Midbrain (tissue), 1 donor: ENCODE measurements around the gene NELFB.
A peak's percentile ranks its signal among the peaks of the same experiment; 100 is the strongest.

Experiments used
- DNase-seq: peaks from one replicate; lab custom pipeline; 2025; lab: John Stamatoyannopoulos, UW

The NELFB gene

DNA sequence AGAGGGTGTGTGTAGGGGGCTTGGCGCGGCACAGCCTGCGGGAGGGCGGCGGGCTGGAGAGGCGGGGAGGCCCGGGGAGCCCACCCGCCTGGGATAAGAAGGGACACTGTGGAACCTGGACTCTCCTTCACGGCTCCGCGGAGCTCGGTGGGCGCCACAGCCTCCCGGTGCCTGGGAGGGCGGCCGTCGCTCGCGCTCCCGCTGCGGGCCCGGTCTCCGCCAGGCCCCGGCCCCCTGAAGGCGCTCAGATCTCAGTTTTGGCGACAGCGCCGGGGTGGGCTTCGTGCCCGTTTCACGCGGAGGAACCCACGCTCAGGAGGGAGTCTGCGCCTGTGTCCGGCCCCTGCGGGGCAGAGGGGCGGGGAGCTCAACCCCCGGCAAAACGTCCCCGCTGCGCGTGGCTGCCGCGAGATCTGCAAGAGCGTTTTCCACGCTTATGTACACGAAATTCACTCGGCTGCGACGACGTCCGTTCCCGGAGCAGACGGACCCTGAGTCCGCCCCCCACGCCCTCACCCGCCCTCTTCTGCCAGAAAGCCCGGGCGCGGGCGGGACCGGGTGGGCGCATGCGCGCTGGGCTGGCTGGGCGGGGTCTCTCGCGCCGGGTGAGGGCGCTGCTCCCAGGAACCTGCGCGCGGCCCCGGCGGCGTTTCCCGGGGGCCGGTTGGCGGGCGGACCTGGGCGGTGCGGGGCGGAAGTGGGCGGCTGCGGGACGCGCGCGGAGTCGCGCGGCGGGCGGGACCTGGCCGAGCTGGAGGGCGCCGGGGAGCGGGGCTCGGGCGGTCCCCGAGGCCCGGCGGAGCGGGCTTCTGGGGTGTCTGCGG lies at the start of gene NELFB:
TSS of gene NELFB (plus strand) at position 704 of the 824 bp plus-strand sequence.
- DNase-seq, result peak; percentile 89

DNA sequence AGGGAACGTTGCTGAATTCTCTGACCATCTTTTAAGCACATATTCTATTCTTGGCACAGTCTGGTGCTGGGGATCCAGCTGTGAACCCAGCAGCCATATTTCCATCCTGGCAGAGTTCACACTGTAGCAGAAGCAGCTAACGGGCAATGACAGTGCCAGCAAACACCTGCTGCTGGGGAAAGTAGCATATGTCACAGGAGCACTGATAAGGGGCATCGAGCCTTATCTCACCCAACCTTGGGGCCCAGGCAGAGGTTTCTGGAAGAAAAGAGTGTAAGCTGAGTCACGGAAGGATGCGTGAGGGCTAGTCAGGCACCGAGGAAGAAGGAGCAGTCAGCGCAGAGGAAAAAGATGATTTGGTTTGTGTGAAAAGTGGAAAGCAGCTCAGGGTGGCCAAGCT lies 48.5 kb upstream of the NELFB start:
- DNase-seq, result no peak

DNA sequence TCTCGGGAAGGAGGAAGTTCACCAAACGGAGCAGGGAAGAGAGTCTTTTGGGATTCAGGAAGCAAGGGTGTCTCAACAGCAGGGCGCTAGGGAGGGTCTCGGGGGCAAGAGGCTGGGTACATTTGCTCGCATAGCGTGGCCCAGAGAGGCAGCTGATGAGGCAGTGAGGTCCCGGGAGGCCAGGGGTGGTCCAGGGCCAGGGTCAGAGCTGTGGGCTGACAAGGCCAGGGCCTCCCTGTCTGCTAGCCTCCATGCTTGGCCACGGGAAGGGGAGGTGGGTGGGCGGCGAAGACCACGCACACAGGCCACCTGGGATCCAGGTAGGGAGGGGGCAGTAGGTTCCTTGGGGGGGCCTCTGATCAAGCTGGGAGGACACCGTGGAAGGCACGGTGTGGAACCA lies 43.6 kb upstream of the NELFB start:
- DNase-seq, result no peak

DNA sequence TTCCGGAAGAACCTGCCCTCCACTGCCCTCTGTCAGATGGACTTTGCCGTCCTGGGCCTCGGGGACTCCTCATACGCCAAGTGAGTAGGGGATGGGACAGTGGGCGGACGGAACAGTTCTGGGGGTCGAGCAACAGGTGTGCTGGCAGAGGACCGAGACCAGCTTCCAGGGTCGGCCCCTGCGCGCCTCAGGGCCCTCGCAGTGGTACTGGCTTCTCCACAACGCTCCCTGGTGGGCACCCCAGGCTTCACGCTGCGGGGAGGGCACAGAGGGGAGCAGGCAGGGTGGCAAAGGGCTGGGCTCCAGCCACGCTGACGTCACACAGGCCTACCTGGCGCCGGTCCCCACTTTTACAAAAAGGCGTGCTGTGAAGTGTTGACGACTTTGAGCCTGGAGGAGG lies 42.6 kb upstream of the NELFB start:
- no peak for DNase-seq

DNA sequence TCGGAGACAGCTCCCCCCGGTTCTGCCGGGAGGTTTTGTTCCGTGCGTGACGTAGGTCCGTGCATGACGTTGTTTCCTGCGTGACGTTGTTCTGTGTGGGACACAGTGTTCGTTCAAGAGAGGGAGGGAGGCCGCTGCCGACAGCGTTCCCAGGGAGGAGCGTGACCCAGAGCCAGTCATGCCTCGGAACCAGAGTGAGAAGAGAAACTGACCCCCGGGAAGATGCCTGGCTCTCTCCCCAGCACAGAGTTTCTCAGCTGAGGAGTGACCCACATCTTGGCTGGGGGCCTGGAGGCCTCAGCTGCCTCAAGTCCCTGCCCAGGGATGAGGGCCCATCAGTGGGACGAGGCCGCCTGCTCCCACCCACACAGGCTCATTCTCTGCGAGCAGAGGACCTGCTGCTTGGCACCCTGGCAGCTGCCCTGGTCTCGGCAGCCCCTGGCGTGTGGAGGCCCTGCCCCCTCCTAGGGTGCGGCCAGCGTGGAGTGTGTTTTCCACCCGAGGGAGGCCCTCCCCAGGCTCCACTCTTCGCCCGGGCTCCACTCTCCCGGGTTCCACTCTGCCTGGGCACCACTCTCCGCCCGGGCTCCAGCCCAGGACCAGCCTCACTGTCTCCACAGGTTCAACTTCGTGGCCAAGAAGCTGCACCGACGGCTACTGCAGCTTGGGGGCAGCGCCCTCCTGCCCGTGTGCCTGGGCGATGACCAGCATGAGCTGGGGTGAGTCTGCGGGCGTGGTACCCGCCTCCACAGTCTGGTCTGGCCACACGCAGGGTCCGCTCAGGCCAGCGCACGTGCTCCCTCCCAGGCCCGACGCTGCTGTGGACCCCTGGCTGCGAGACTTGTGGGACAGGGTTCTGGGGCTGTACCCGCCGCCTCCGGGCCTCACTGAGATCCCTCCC lies 41.7 kb upstream of the NELFB start:
- DNase-seq, result peak; percentile 33

DNA sequence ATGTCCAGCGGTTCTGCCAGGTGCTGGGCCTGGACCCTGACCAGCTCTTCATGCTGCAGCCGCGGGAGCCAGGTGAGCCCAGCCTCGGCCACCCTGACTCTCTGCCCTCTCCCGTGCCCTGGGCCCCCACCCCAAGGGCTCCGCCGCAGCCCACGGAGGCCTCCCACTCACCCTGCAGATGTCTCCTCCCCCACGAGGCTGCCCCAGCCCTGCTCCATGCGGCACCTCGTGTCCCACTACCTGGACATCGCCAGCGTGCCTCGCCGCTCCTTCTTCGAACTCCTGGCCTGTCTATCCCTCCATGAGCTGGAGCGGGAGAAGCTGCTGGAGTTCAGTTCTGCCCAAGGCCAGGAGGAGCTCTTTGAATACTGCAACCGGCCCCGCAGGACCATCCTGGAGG lies 40.5 kb upstream of the NELFB start:
- no peak for DNase-seq

DNA sequence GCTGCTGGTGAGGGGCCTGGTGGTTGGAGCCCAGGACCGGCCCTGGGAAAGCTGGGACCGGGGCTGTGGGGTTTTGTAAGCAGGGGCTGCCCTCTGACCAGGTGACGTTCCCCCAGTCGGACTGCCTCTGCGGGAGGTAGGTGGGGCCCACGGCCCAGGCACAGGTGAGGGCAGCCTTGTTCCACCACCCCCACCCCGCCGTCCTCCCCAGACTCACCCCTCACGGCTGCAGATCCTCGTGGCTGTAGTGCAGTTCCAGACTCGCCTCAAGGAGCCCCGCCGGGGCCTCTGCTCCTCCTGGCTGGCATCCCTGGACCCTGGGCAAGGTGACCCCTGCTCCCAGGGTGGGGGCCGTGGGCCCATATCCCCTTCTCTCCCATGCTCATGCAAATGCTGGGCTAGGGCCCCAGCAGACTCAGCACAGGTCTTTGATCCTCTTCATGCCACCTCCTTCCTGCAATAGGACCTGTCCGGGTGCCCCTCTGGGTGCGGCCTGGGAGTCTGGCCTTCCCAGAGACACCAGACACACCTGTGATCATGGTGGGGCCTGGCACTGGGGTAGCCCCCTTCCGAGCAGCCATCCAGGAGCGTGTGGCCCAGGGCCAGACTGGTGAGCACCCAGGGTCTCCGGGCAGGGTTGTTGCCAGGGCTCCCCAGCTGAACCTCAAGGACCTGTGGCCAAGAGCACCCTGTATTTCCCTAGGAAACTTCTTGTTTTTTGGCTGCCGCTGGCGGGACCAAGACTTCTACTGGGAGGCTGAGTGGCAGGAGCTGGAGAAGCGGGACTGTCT lies 39.7 kb upstream of the NELFB start:
- no peak for DNase-seq

DNA sequence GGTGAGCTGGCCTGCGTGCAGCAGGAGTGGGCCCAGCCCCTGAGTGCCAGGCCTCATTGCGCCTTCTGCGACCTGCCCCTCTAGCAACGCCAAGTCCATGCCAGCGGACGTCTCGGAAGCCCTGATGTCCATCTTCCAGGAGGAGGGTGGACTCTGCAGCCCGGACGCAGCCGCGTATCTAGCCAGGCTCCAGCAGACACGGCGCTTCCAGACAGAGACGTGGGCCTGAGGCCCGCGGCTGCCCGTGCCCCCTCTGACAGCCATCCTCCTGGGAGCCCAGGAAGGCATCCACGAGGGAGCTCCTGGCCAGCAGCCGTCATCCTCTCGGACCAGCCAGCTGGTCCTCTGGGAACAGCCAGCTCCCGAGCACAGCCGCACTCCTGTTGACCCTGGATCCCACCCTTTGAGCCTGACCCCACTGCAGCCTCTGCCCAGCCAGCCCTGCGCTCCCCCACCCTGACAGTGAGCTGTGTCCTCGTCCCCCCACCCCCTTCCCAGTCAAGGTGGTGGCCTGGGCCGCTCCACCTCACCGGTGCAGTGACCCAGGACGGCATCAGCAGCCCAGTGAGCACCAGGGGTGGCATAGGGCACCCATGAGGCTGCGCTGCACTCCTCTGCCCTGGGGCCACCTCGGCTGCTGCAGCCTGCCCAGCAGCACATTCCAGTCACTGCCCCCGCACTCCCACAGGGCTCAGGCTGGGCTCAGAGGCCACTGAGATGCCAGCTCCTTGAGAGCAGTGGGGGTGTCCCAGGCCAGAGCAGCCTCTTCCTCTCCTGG lies 38.8 kb upstream of the NELFB start:
- DNase-seq, result no peak

DNA sequence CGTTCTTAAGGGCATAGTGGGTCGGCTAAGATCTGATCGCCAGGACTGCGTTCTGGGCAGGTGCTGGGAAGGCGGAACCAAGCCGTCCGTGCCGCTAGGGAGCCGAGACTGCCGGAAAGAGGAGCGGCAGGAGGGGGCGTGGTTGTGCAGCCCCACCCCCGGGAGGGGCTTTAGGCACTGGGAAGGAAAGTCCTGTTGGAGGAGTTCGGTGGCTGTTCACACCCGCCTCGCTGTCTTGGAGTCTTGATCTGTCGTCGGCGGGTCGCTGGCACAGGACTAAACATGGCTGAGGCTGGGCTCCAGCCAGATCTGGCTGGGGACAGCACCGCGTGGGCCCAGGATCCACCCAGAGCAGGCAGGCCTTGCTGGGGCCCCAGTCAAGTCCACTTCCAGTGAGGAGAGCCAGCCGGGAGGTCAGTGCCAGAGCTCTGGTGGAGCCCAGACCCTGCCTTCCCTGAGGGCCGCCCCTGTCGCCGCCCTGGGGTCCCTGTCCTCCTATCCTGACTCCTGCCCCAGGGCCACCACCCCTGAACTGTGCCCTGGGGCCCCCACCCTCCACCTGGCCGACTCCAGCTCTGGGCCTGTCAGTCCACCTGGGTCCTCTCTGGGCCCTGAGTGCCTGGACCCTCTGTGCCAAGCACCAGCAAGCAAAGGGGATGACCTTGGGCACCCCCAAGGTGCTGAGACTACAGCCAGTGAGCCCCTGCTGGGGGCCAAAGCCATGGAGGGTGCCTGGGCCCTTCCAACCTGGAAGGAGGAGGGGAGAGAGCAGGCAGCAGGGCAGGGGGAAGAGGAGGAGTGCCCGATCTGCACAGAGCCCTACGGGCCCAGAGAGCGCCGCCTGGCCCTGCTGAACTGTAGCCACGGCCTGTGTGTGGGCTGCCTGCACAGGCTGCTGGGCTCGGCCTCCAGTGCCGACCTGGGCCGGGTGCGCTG lies 37.6 kb upstream of the NELFB start:
- no peak for DNase-seq

DNA sequence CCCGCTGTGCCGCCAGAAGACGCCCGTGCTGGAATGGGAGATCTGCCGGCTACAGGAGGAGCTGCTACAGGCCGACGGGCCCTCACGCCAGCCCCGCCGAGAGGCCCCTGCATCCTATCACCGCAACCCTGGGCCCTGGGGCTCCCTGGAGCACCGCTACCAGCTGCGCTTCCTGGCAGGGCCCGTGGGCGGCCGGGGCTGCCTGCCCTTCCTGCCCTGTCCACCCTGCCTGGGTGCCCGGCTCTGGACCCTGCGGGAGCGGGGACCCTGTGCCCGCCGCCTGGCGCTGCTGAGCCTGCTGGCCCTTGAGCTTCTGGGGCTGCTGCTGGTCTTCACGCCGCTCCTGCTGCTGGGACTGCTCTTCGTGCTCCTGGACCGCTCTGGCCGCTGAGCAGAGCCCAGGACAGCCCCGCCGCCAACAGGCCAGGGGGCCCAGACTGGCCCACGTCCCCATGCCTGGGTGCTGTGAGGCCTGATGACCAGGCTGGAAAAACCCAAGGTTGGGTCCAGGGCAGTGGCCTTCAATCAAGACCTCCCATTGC lies 36.8 kb upstream of the NELFB start:
- DNase-seq, result no peak

DNA sequence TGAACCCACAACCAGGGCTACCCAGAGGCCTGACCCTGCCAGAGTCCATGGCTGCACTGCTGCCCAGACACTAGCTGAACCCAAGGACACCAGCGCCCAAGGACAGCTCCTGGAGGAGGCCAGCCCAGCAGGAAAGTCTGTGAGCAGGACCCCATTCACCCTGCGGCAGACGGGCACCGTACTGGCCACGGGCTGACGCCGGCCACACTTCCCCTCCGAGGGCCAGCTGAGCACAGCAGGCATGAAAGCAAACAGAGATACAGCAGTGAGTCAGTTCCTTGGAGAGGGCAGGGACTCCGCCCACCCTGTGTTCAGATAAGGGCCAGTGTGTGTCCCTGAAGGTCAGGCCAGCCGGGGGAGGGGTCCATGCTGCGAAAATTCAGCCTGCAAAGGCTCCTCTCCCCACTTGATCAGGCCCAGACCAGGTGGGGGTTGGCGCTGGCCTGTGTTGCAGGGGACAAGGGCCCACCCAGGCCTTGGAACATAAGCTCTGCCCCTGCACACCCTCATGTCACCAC lies 36.3 kb upstream of the NELFB start:
- DNase-seq, result no peak

DNA sequence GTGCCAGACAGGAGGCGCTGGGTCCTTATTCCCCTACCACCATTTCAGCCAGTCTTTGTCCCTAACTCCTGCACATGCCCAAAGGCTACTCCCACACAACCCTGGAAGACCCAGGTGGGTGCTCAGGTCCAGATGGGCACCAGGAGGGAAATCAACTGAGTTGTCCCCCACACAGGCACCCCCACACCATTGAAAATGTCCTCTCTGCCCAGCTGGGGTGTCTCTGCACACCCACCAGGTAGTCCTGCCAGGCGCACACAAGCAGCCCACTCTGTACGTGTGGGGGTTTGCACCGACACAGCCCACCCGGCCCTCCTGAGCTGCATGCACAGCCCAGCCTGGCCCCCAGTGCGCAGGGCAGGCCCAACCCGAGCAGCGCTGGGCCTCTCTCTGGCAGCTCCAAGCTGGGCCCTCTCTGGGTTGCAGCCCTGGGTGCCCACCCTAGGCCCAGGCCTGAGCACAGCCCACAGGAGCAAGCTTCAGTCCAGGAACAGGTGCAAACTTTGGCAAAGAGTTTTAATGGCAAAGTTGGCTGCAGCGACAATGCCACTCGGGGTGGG lies 35.3 kb upstream of the NELFB start:
- DNase-seq, result no peak

DNA sequence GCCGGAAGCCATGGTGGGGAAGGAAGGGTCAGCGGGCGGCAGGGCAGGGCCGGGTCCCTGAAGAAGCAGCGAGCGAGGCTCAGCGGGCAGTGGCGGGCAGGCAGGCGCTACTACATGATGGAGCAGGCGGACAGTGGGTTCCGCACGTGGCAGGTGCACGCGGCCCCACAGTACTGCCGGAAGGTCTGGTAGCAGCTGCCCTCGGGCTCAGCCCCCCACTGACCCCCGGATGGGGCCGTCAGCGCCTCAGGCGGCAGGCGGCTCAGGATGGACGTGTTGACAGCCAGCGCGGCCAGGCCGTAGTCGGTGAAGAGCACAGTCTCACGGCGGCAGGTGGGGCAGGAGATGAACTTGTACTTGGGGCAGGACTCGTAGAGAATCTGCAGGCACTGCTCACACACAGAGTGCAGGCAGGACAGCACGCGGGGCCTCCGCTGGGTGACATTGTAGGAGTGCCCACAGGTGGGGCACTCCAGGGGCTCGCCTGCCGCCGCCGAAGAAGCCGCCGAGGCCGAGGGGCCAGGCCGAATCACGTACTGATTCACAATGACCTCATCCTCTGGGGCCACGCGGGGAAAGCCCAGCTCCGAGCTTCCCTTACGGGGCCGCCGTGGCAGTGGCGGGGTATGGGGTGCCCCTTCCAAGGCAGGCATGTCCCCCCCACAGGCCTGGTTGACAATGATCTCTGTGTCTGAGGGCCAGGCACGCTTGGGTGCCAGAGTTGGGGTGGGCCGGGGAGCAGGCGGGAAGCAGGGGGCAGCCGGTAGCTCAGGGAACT lies 34.6 kb upstream of the NELFB start:
- no peak for DNase-seq

DNA sequence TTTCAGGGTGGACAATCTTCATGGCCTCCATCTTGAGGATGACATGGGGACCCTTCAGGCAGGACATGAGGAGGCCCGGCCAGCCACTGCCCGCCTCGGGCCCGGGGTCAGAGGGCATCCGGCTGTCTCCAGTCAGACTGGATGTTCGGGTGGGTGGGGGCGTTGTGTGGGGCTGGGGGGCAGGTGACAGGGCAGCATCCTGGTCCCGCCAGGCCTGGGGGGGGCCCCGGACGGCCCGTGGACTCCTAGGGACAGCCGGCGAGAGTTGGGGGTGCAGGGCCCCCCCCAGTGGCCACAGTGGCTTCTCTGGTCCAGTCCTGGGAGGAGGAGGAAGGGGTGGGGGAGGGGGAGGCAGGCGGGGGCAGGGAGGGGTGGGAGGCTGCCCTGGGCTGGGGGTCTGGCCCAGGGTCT lies 34.0 kb upstream of the NELFB start:
- no peak for DNase-seq

DNA sequence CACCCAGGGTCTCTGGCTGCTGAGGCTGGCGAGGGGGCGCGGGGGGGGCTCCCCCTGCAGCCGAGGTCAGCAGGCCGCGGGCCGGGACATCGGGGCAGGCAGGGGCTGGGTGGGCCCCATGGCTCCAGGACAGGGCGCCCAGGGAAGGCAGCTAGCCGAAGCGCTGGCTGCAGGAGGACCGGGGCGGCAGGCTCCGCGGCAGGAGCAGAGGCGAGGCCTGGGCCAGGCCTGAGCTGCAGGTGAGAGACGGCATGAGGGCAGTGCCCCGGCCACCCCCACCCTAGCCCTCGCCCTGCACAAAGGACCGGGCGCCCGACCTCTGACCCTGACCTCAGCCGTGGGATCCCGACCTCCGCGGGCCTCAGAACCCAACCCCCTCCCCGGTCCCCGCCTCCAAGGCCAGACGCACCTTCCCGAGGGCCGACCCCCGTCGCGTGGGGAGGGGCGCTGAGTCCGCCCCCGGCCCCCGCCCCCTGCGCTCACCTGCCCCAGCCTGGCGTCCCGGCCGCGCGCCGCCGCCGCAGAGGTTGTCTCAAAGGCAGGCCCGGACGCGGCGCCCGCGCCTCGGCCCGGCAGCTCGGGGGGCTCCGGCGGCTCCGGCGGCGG lies 33.5 kb upstream of the NELFB start:
- no peak for DNase-seq

DNA sequence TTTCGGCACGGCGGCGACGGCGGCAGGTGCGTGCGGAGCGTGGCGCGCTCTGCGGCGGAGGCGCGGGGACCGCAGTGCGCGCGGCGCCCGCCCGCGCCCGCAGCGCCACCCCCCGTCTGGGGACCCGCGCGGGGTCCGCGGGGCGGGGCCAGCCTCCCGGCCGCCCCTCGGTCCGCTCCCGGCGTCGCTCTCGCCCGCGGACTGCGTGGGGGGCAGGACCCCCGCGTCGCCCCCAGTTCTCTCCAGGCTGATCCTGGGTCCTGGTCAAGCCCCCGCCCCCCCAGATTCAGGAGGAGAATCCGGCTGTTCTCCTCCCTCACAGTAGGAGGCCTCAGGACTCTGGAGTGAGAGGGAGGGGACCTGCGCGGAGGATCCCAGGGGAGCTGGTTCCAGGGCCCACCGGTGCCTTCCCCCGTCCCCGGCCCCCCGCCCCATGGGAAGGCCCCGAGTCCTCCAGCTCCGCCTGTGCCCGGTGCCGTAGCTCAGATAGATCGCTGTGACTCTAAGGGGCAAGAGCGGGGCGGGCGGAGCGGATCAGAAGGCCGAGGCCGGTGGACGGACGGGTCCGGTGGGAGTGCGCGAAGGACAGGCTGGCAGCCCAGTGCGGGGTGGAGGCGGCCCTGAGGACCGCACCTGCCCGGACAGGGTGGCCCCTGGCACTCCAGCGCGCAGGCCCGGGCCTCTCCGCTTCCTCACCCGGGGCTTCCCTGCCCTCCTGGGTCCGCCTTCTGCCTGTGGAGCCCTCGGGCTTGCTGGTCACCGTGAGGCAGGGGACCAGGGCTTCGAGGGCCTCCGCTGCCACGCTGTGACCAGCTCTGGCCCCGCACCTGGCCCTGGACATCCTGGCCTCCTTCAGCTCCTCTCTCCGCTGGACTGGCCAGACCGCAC lies 32.7 kb upstream of the NELFB start, which contains the start of gene RNF208:
TSS of gene RNF208 (minus strand) at position 51 of the 888 bp plus-strand sequence. CDS start 1,028 bp downstream, outside the sequence.
- DNase-seq, result no peak
